PC-3 (cell line): Measurements from ENCODE around the gene CNTRL.

Experiments
- EZH2 ChIP-seq: fragments of 300-600 bp; sonication (generic); IDR thresholded peaks from one replicate; pipeline ENCODE4 v1.6.1; 2017; ENCODE audit warnings: antibody characterized with exemption, mild to moderate bottlenecking, low read length; ENCODE audit not compliant: unreplicated experiment
- EZH2phosphoT487 ChIP-seq: fragments of 300-600 bp; sonication (generic); IDR thresholded peaks from 2 replicates; pipeline ENCODE4 v1.6.1; 2018; ENCODE audit warnings: mild to moderate bottlenecking, antibody characterized with exemption, low read length, borderline replicate concordance
- TF ChIP-seq, protein P1 (sequence below): fragments of 300-600 bp; sonication (generic); conservative IDR thresholded peaks from 2 replicates; pipeline ENCODE4 v1.5.1; 2017; ENCODE audit warnings: antibody characterized with exemption, low read depth, mild to moderate bottlenecking, low read length

DNA sequence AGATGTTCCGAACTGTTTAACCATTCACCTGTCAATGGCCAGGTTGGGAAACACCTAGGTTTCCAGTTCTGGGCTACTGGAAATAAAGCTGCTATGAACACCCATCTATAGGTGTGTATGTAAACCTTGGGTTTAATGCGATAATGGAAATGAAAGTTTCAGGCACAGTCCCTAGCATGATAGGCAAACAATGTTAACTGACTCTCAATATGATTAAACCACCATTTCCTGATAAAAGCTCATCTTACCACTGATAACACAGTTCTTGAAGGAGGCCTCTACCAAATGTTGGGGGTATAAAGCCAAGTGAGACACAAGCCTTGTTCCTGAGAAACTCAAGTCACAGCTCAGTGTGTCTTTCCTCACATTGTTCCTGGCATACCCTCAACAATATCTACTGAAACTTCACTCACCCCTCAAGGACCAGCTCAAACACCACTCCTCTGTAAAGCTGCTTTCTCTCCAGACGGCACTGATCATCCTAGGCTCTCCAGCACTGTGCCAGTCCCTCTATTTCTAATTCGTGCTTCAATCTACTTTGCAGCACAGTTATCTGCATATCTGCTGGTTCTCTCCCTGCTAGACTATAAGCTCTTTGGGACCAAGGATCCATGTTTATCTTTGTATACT, 111.1 kb downstream of the CNTRL start:
- TF ChIP-seq, protein P1, sequence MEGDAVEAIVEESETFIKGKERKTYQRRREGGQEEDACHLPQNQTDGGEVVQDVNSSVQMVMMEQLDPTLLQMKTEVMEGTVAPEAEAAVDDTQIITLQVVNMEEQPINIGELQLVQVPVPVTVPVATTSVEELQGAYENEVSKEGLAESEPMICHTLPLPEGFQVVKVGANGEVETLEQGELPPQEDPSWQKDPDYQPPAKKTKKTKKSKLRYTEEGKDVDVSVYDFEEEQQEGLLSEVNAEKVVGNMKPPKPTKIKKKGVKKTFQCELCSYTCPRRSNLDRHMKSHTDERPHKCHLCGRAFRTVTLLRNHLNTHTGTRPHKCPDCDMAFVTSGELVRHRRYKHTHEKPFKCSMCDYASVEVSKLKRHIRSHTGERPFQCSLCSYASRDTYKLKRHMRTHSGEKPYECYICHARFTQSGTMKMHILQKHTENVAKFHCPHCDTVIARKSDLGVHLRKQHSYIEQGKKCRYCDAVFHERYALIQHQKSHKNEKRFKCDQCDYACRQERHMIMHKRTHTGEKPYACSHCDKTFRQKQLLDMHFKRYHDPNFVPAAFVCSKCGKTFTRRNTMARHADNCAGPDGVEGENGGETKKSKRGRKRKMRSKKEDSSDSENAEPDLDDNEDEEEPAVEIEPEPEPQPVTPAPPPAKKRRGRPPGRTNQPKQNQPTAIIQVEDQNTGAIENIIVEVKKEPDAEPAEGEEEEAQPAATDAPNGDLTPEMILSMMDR = no peak
- TF ChIP-seq EZH2phosphoT487 (no peak), EZH2 (no peak)
